ENCODE measurements around the gene CDCP1. TPM values are rescaled to one million over a fixed set of nuclear protein-coding genes. Genes with fewer than 3 reads are reported as not detected.

The CDCP1 gene
- total RNA-seq, 6 donors from 2014 or later = 9.9 to 32.7 (median 19.2) TPM

DNA sequence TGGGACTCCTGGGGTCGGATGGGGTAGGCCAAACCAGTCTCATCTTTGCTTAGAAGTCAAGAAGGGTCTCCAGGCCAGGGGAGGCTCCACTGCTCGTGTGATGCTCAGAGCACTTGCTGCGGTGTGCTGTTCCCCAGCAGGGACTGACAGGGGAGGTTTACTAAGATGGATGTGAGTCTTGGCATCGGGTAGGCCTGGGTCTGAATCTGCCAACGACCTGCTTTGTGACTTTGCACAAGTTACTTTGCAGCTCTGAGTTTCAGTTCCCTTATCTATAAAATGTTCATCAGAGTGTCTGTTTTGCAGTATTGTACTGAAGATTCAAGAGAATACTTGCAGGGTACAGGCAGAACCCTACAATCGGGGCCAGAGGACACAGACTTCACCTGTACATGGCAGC is 17.3 kb upstream of the CDCP1 start:
- Histone ChIP-seq H3K27me3 (no peaks in the 10 kb centered on the region), H3K36me3 (no peaks in the 10 kb centered on the region), H3K4me1 (peaks cover 6 to 18% (median 11%) of the 10 kb centered on the region in 4 donors), H3K9me3 (no peaks in the 10 kb centered on the region), H3K4me3 (no peak overlapping the region), H3K27ac (no peak overlapping the region)
- TF ChIP-seq POLR2AphosphoS5 (IDR thresholded peaks at IDR 0.05) (no peak), EP300 (IDR thresholded peaks at IDR 0.05) (no peak), POLR2A (IDR thresholded peaks at IDR 0.05) (no peak)
- TF ChIP-seq, protein P1, sequence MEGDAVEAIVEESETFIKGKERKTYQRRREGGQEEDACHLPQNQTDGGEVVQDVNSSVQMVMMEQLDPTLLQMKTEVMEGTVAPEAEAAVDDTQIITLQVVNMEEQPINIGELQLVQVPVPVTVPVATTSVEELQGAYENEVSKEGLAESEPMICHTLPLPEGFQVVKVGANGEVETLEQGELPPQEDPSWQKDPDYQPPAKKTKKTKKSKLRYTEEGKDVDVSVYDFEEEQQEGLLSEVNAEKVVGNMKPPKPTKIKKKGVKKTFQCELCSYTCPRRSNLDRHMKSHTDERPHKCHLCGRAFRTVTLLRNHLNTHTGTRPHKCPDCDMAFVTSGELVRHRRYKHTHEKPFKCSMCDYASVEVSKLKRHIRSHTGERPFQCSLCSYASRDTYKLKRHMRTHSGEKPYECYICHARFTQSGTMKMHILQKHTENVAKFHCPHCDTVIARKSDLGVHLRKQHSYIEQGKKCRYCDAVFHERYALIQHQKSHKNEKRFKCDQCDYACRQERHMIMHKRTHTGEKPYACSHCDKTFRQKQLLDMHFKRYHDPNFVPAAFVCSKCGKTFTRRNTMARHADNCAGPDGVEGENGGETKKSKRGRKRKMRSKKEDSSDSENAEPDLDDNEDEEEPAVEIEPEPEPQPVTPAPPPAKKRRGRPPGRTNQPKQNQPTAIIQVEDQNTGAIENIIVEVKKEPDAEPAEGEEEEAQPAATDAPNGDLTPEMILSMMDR (IDR thresholded peaks at IDR 0.05) = no peak
- no peak for ATAC-seq (ENCODE audit: low FRiP score in 2 of 2)
- no peak for DNase-seq
- WGBS, 2 donors = 43 to 49% methylated on average over 3 to 6 of the region's 6 CpGs

- DNase-seq (no peak), ATAC-seq (ENCODE audit: low FRiP score in 2 of 2) (no peak)
- no peak overlapping the region for H3K4me3 ChIP-seq
- TF ChIP-seq EP300 (IDR thresholded peaks at IDR 0.05) = no peak
- TF ChIP-seq, protein P1 (IDR thresholded peaks at IDR 0.05) = no peak
- no peak for TF ChIP-seq POLR2A (IDR thresholded peaks at IDR 0.05)
- TF ChIP-seq POLR2AphosphoS5 (IDR thresholded peaks at IDR 0.05) = no peak
- H3K36me3 ChIP-seq = no peaks in the 10 kb centered on the region
- 76 to 90% methylated on average over 6 of the region's 6 CpGs for WGBS, 2 donors
- H3K27ac ChIP-seq = no peak overlapping the region
- peaks cover 0 to 8% (median 2%) of the 10 kb centered on the region in 4 donors for H3K9me3 ChIP-seq
- no peaks in the 10 kb centered on the region for H3K27me3 ChIP-seq
- no peaks in the 10 kb centered on the region for H3K4me1 ChIP-seq
Measured at GRCh38 chr3:45154641-45155147, 8.5 kb upstream of the CDCP1 start.

DNA sequence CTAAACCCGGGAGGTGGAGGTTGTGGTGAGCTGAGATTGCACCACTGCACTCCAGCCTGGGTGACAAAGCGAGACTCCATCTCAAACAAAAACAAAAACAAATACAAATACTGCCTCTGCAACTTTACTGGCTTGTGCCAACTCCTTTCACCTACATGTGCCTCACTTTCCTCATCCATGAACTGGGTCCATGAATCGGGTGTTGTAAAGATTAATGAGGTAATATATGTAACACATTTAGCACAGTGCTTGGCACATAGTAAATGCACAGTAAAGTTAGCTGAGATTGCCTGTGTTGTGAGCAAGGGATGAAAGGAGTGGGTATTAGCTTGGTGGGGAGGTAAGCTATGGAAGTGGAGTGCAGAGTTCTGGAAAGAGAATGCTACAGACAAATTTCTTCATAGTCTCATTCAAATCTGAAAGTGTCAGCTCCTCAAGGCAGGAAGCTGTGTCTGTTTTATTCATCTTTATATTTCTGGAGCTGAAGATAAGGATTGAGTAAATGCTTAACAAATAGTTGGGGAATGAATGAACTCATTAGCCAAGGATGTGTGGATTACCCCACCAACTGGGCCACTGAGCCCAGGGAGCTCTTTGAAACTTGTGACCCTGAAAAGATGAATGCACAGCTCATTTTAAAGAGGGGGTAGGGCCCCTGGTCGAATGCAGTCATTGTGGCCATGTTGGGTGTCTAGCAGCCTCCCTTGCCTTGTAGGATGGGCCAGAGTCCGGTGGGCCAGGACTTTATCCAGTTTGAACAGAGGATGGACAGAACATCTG is 7.7 kb upstream of the CDCP1 start:
- no peak for ATAC-seq (ENCODE audit: low FRiP score in 2 of 2)
- DNase-seq = no peak
- Histone ChIP-seq H3K4me1 (no peaks in the 10 kb centered on the region), H3K4me3 (no peak overlapping the region), H3K9me3 (peaks cover 0 to 8% (median 2%) of the 10 kb centered on the region in 4 donors), H3K36me3 (no peaks in the 10 kb centered on the region), H3K27me3 (no peaks in the 10 kb centered on the region), H3K27ac (no peak overlapping the region)
- TF ChIP-seq POLR2A (IDR thresholded peaks at IDR 0.05) (no peak), POLR2AphosphoS5 (IDR thresholded peaks at IDR 0.05) (no peak), EP300 (IDR thresholded peaks at IDR 0.05) (no peak)
- TF ChIP-seq, protein P1 (IDR thresholded peaks at IDR 0.05) = no peak
- 58 to 60% methylated on average over 5 of the region's 5 CpGs for WGBS, 2 donors

DNA sequence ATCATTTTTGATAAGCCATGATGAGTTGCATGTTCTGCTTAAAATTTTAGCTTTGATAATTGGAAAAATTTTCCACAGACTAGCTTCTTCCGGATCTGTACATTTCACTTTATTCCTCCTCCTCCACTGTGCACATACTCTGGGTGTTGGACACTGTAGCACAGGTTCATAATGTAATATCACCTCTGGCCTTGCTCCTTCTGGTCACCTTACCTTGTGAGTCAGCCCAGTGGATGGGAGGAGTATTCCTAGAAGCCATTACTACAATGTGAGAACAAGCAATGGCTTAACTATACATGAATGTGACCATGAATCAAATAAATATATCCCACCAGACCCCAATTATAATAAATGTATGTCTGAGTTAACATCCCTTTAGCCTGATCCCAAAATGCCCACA is 6.1 kb upstream of the CDCP1 start:
- Histone ChIP-seq H3K27me3 (no peaks in the 10 kb centered on the region), H3K36me3 (no peaks in the 10 kb centered on the region), H3K9me3 (peaks cover 0 to 8% (median 2%) of the 10 kb centered on the region in 4 donors), H3K4me1 (no peaks in the 10 kb centered on the region), H3K27ac (no peak overlapping the region), H3K4me3 (no peak overlapping the region)
- 0 to 100% methylated on average over 1 of the region's 1 CpG for WGBS, 2 donors
- DNase-seq = no peak
- no peak for ATAC-seq (ENCODE audit: low FRiP score in 2 of 2)
- TF ChIP-seq POLR2AphosphoS5 (IDR thresholded peaks at IDR 0.05) (no peak), EP300 (IDR thresholded peaks at IDR 0.05) (no peak), POLR2A (IDR thresholded peaks at IDR 0.05) (no peak)
- TF ChIP-seq, protein P1 (IDR thresholded peaks at IDR 0.05) = no peak

All from upper lobe of left lung (tissue), 6 donors.